OCI-LY1 (cell line): ENCODE data around the gene RNF151.
"Not testable (repeated sequence)": the region's sequence is repeated elsewhere in the genome, so short reads cannot be mapped to it uniquely, and the experiment has no call there.

Source experiments
- EZH2 ChIP-seq: fragments of 200-600 bp; sonication (generic), shearing (Covaris generic); IDR thresholded peaks from 2 replicates; pipeline ENCODE4 v1.8.0; 2017; ENCODE audit warnings: borderline replicate concordance, mixed run types, mild to moderate bottlenecking, antibody characterized with exemption, low read length, moderate library complexity, mixed read lengths
- TF ChIP-seq, protein P1 (sequence below): fragments of 200-600 bp; sonication (generic), shearing (Covaris generic); IDR thresholded peaks from 2 replicates; pipeline ENCODE4 v1.5.1; 2017; ENCODE audit warnings: mild to moderate bottlenecking, antibody characterized with exemption, low read length, moderate library complexity, mixed read lengths

DNA sequence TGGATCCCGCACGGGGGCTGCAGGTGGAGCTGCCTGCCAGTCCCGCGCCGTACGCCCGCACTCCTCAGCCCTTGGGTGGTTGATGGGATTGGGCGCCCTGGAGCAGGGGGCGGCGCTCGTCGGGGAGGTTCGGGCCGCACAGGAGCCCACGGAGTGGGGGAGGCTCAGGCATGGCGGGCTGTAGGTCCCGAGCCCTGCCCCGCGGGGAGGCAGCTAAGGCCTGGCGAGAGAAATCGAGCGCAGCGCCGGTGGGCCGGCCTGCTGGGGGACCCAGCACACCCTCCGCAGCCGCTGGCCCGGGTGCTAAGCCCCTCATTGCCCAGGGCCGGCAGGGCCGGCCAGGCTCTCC lies 8.5 kb upstream of the RNF151 start:
- TF ChIP-seq, protein P1, sequence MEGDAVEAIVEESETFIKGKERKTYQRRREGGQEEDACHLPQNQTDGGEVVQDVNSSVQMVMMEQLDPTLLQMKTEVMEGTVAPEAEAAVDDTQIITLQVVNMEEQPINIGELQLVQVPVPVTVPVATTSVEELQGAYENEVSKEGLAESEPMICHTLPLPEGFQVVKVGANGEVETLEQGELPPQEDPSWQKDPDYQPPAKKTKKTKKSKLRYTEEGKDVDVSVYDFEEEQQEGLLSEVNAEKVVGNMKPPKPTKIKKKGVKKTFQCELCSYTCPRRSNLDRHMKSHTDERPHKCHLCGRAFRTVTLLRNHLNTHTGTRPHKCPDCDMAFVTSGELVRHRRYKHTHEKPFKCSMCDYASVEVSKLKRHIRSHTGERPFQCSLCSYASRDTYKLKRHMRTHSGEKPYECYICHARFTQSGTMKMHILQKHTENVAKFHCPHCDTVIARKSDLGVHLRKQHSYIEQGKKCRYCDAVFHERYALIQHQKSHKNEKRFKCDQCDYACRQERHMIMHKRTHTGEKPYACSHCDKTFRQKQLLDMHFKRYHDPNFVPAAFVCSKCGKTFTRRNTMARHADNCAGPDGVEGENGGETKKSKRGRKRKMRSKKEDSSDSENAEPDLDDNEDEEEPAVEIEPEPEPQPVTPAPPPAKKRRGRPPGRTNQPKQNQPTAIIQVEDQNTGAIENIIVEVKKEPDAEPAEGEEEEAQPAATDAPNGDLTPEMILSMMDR, result not testable (repeated sequence)
- not testable (repeated sequence) for TF ChIP-seq EZH2
